ENCODE results near the gene NRIP1. TPM values are rescaled to one million over a fixed set of nuclear protein-coding genes. Genes with fewer than 3 reads are reported as not detected.
"Not testable (repeated sequence)": the region's sequence is repeated elsewhere in the genome, so short reads cannot be mapped to it uniquely, and the experiment has no call there.

NRIP1 gene
- total and polyA plus RNA-seq, 2 donors (not counting 3 experiments of a cell fraction or from before 2014, with no cell fraction given): 2.8 to 24.0 TPM

GRCh38 chr21:14942801-14943490 lies 121.9 kb downstream of the NRIP1 start:
- Histone ChIP-seq H2AFZ (ENCODE audit: low read depth, low read length) (no peak overlapping the region), H3K9me3 (replicated peaks; ENCODE audit: control insufficient read depth, insufficient read depth, low read length) (no peaks in the 10 kb centered on the region), H4K20me1 (replicated peaks; ENCODE audit: control insufficient read depth, extremely low read depth, insufficient read depth, low read length) (no peaks in the 10 kb centered on the region), H3K4me3 (replicated peaks in 1 of 3; ENCODE audit: insufficient read depth in 1 of 3, low read depth in 1 of 3, low read length in 3 of 3) (no peak overlapping the region), H3K9ac (replicated peaks; ENCODE audit: extremely low read depth, insufficient read depth, low read length) (no peak overlapping the region), H3K4me2 (ENCODE audit: insufficient read depth, low read length) (no peak overlapping the region), H3K36me3 (ENCODE audit: control insufficient read depth in 2 of 2, extremely low read depth in 1 of 2, insufficient read depth in 2 of 2, low read length in 2 of 2) (no peaks in the 10 kb centered on the region), H3K4me1 (ENCODE audit: control insufficient read depth, extremely low read depth, insufficient read depth, low read length) (no peaks in the 10 kb centered on the region), H3K9me1 (replicated peaks; ENCODE audit: control insufficient read depth, extremely low read depth, insufficient read depth, low read length) (no peaks in the 10 kb centered on the region), H3K27me3 (ENCODE audit: control insufficient read depth in 2 of 2, insufficient read depth in 2 of 2, low read length in 2 of 2) (no peaks in the 10 kb centered on the region), H3K79me2 (ENCODE audit: control insufficient read depth, insufficient read depth, low read length) (no peaks in the 10 kb centered on the region), H3K27ac (ENCODE audit: insufficient read depth, low read depth, low read length) (no peak overlapping the region)
- CTCF ChIA-PET: interaction anchor here (1.0 kb wide), 2 partner anchors 79 to 122 kb away, joined by 3 read pairs; no protein-coding TSS in a partner anchor
- TF ChIP-seq POLR2AphosphoS5 (IDR thresholded peaks at IDR 0.05; ENCODE audit: insufficient read depth, low read depth, low read length) (no peak), CTCF (IDR thresholded peaks at IDR 0.05; ENCODE audit: extremely low read depth in 1 of 2, insufficient read depth in 1 of 2, low read depth in 1 of 2, low read length in 2 of 2) (no peak), JUN (IDR thresholded peaks at IDR 0.05; ENCODE audit: borderline replicate concordance, insufficient read depth, insufficient read length, low read depth) (no peak), GATA2 (IDR thresholded peaks at IDR 0.05; ENCODE audit: insufficient read depth, insufficient read length, low read depth, low read length) (no peak), MYC (IDR thresholded peaks at IDR 0.05; ENCODE audit: low read depth, low read length) (no peak), POLR2A (IDR thresholded peaks at IDR 0.05; ENCODE audit: low read depth, low read length) (no peak), EZH2 (IDR thresholded peaks at IDR 0.05; ENCODE audit: borderline replicate concordance, low read depth, low read length, severe bottlenecking) (no peak), FOS (IDR thresholded peaks at IDR 0.05; ENCODE audit: borderline replicate concordance, insufficient read depth, low read length) (no peak), MAX (IDR thresholded peaks at IDR 0.05; ENCODE audit: insufficient read depth, insufficient read length) (no peak)
- intact Hi-C loops (cut with micrococcal nuclease): no loop called here
- POLR2A ChIA-PET: no interaction called here
- DNase-seq (ENCODE audit: low read depth, low spot score) (no peak), FAIRE-seq (no peak)
- no TSS peak for BruUV-seq (replicated peaks)
- dilution Hi-C loops (cut with MboI; ENCODE audit: extremely low pct_ligation_motif_present, low sequenced_read_pairs): no loop called here

- intact Hi-C loops (cut with micrococcal nuclease); H4K20me1 ChIP-seq (replicated peaks; ENCODE audit: control insufficient read depth, extremely low read depth, insufficient read depth, low read length); POLR2A ChIA-PET; DNase-seq (ENCODE audit: low read depth, low spot score); H2AFZ ChIP-seq (ENCODE audit: low read depth, low read length); H3K79me2 ChIP-seq (ENCODE audit: control insufficient read depth, insufficient read depth, low read length); H3K4me2 ChIP-seq (ENCODE audit: insufficient read depth, low read length); H3K4me1 ChIP-seq (ENCODE audit: control insufficient read depth, extremely low read depth, insufficient read depth, low read length); dilution Hi-C loops (cut with MboI; ENCODE audit: extremely low pct_ligation_motif_present, low sequenced_read_pairs); H3K27ac ChIP-seq (ENCODE audit: insufficient read depth, low read depth, low read length); H3K4me3 ChIP-seq (replicated peaks in 1 of 3; ENCODE audit: insufficient read depth in 1 of 3, low read depth in 1 of 3, low read length in 3 of 3); H3K9me3 ChIP-seq (replicated peaks; ENCODE audit: control insufficient read depth, insufficient read depth, low read length); H3K27me3 ChIP-seq (ENCODE audit: control insufficient read depth in 2 of 2, insufficient read depth in 2 of 2, low read length in 2 of 2); H3K36me3 ChIP-seq (ENCODE audit: control insufficient read depth in 2 of 2, extremely low read depth in 1 of 2, insufficient read depth in 2 of 2, low read length in 2 of 2); H3K9ac ChIP-seq (replicated peaks; ENCODE audit: extremely low read depth, insufficient read depth, low read length); BruUV-seq (replicated peaks); H3K9me1 ChIP-seq (replicated peaks; ENCODE audit: control insufficient read depth, extremely low read depth, insufficient read depth, low read length); FAIRE-seq: not testable (repeated sequence)
- CTCF ChIA-PET: interaction anchor here (1.4 kb wide), 1 partner anchor 9 kb away, joined by 6 read pairs; no protein-coding TSS in a partner anchor
These were observed 137.5 kb downstream of the NRIP1 start for GRCh38 chr21:14927324-14927723.

Measured in endothelial cell of umbilical vein (primary cell).